Activated CD8-positive, alpha-beta memory T cell treated with anti-CD3 and anti-CD28 coated beads for 48 hours (primary cell): ENCODE measurements around the gene EHBP1L1.
"Not testable (repeated sequence)": the region's sequence is repeated elsewhere in the genome, so short reads cannot be mapped to it uniquely, and the experiment has no call there.

Experiments
- DNase-seq, 3 experiments: peaks; one replicate each; pipeline ENCODE4 v3.0.0-alpha.2; 2020; ENCODE audit warnings: low read depth in 2 of 3, low spot score in 2 of 3

EHBP1L1 gene

GRCh38 chr11:65633390-65634108 lies 57.7 kb downstream of the EHBP1L1 start:
- DNase-seq = no peak

GRCh38 chr11:65634109-65634436 lies 58.2 kb downstream of the EHBP1L1 start:
- DNase-seq = no peak

- DNase-seq = no peak
Observed at GRCh38 chr11:65634440-65634839, 58.6 kb downstream of the EHBP1L1 start.

- no peak for DNase-seq
Observed at GRCh38 chr11:65634905-65635731, 59.3 kb downstream of the EHBP1L1 start.

GRCh38 chr11:65636108-65637031 lies 60.5 kb downstream of the EHBP1L1 start:
- no peak for DNase-seq

- DNase-seq = no peak
Observed at GRCh38 chr11:65637032-65637557, 61.2 kb downstream of the EHBP1L1 start.

- DNase-seq = peak; percentile 56 to 68 (median 63)
Observed at GRCh38 chr11:65637794-65638419, 62.1 kb downstream of the EHBP1L1 start, which contains the start of gene SIPA1. Gene SIPA1 (plus strand): TSS chr11:65638101. CDS start chr11:65640922, 2,821 bp downstream.

GRCh38 chr11:65639228-65639597 lies 63.4 kb downstream of the EHBP1L1 start:
- not testable (repeated sequence) for DNase-seq

- DNase-seq = no peak
Observed at GRCh38 chr11:65639623-65640482, 64.0 kb downstream of the EHBP1L1 start.

GRCh38 chr11:65640483-65641296 lies 64.8 kb downstream of the EHBP1L1 start:
- no peak for DNase-seq

- no peak for DNase-seq
Observed at GRCh38 chr11:65641297-65642013, 65.6 kb downstream of the EHBP1L1 start.
